Mesenchymal stem cell (in vitro differentiated cells and primary cell): ENCODE results near the gene KCNQ5.

ENCODE experiments used
- DNase-seq: peaks from one replicate; pipeline ENCODE4 v3.0.0-alpha.2; 2013
- H2AFZ ChIP-seq: one replicate; pipeline ENCODE4 v1.6.1; 2013; ENCODE audit warnings: low read depth, mild to moderate bottlenecking, control low read depth, inconsistent platforms, low read length, moderate library complexity
- H2AK5ac ChIP-seq: 2 replicates; pipeline ENCODE4 v1.6.1; 2013; ENCODE audit warnings: low read length, moderate library complexity, mild to moderate bottlenecking, inconsistent platforms; ENCODE audit not compliant: severe bottlenecking
- H2BK120ac ChIP-seq: one replicate; pipeline ENCODE4 v1.6.1; 2013; ENCODE audit warnings: low read depth, mild to moderate bottlenecking, inconsistent platforms, low read length, moderate library complexity
- H2BK12ac ChIP-seq, 2 experiments: one replicate each; pipeline ENCODE4 v1.6.1; 2013; ENCODE audit warnings: inconsistent platforms in 2 of 2, low read length in 2 of 2, mild to moderate bottlenecking in 2 of 2, moderate library complexity in 2 of 2, control low read depth in 1 of 2
- H2BK15ac ChIP-seq: one replicate; pipeline ENCODE4 v1.6.1; 2013; ENCODE audit warnings: mild to moderate bottlenecking, low read depth, inconsistent platforms; ENCODE audit not compliant: poor library complexity, severe bottlenecking
- H2BK5ac ChIP-seq: 2 replicates; pipeline ENCODE4 v1.6.1; 2013; ENCODE audit warnings: low read depth, mild to moderate bottlenecking, low read length, control low read depth, inconsistent platforms; ENCODE audit not compliant: poor library complexity, severe bottlenecking
- H3K14ac ChIP-seq, 2 experiments: one replicate each; pipeline ENCODE4 v1.6.1; 2013; ENCODE audit warnings: inconsistent platforms in 2 of 2, low read length in 2 of 2, control low read depth in 1 of 2, mild to moderate bottlenecking in 1 of 2, moderate library complexity in 1 of 2
- H3K18ac ChIP-seq, 2 experiments: one replicate each; pipeline ENCODE4 v1.6.1; 2013; ENCODE audit warnings: inconsistent platforms in 2 of 2, low read length in 2 of 2, control low read depth in 1 of 2, low read depth in 1 of 2, mild to moderate bottlenecking in 1 of 2
- H3K23ac ChIP-seq, 2 experiments: one replicate each; pipeline ENCODE4 v1.6.1; 2013; ENCODE audit warnings: inconsistent platforms in 2 of 2, low read length in 2 of 2, mild to moderate bottlenecking in 2 of 2, moderate library complexity in 2 of 2, control low read depth in 1 of 2
- H3K27ac ChIP-seq: 2 replicates; pipeline ENCODE4 v1.5.1; 2013; ENCODE audit warnings: mild to moderate bottlenecking, moderate library complexity, low read length, control low read depth, inconsistent platforms; ENCODE audit not compliant: poor library complexity, severe bottlenecking
- H3K27me3 ChIP-seq, 2 experiments: 2 replicates each; pipeline versions ENCODE4 v1.6.1 to v1.7.0; 2013; ENCODE audit warnings: low read length in 2 of 2, mild to moderate bottlenecking in 2 of 2, moderate library complexity in 2 of 2, control low read depth in 1 of 2, inconsistent platforms in 1 of 2; ENCODE audit not compliant: control insufficient read depth in 1 of 2, insufficient read depth in 1 of 2
- H3K36me3 ChIP-seq, 2 experiments: 2 replicates each; pipeline versions ENCODE4 v1.6.1 to v1.7.0; 2013; ENCODE audit warnings: low read length in 2 of 2, control low read depth in 1 of 2, inconsistent platforms in 1 of 2, low read depth in 1 of 2, mild to moderate bottlenecking in 1 of 2; ENCODE audit not compliant: insufficient read depth in 2 of 2, control insufficient read depth in 1 of 2
- H3K4ac ChIP-seq, 2 experiments: one replicate each; pipeline ENCODE4 v1.6.1; 2013; ENCODE audit warnings: inconsistent platforms in 2 of 2, low read length in 2 of 2, mild to moderate bottlenecking in 2 of 2, moderate library complexity in 2 of 2, control low read depth in 1 of 2, low read depth in 1 of 2
- H3K4me1 ChIP-seq: 2 replicates; pipeline ENCODE4 v1.6.1; 2013; ENCODE audit warnings: low read depth, low read length, control low read depth; ENCODE audit not compliant: control insufficient read depth, insufficient read depth
- H3K4me2 ChIP-seq: 2 replicates; pipeline ENCODE4 v1.6.1; 2013; ENCODE audit warnings: low read length, mild to moderate bottlenecking, inconsistent platforms; ENCODE audit not compliant: poor library complexity, severe bottlenecking
- H3K4me3 ChIP-seq, 2 experiments: 2 replicates each; pipeline versions ENCODE4 v1.5.1 to v1.7.0; 2013; ENCODE audit warnings: low read length in 2 of 2, mild to moderate bottlenecking in 2 of 2, control low read depth in 1 of 2, low read depth in 1 of 2; ENCODE audit not compliant: insufficient read depth in 1 of 2
- H3K79me1 ChIP-seq: replicated peaks from 2 replicates; pipeline ENCODE4 v1.6.1; 2013; ENCODE audit warnings: mild to moderate bottlenecking, control low read depth, low read length, inconsistent platforms; ENCODE audit not compliant: poor library complexity, severe bottlenecking
- H3K9ac ChIP-seq: 2 replicates; pipeline ENCODE4 v1.7.0; 2013; ENCODE audit warnings: mild to moderate bottlenecking, low read length, moderate library complexity
- H3K9me3 ChIP-seq: 2 replicates; pipeline ENCODE4 v1.7.0; 2013; ENCODE audit warnings: mild to moderate bottlenecking, low read length; ENCODE audit not compliant: control insufficient read depth
- H4K8ac ChIP-seq: one replicate; pipeline ENCODE4 v1.6.1; 2013; ENCODE audit warnings: inconsistent platforms, mild to moderate bottlenecking, low read length, moderate library complexity
- H4K91ac ChIP-seq: one replicate; pipeline ENCODE4 v1.6.1; 2013; ENCODE audit warnings: mild to moderate bottlenecking, low read length, inconsistent platforms
- WGBS: methylation state at CpG from one replicate; pipeline ENCODE4 v1.1.7; 2013; ENCODE audit warnings: mixed read lengths; 5-methylcytosine and 5-hydroxymethylcytosine counted together

Gene KCNQ5

GRCh38 chr6:72842140-72842539 lies 220.3 kb downstream of the KCNQ5 start:
- H3K18ac ChIP-seq = no peak overlapping the region
- no peaks in the 10 kb centered on the region for H3K79me1 ChIP-seq
- H2BK12ac ChIP-seq = no peak overlapping the region
- no peak overlapping the region for H2AFZ ChIP-seq
- H3K9me3 ChIP-seq = no peaks in the 10 kb centered on the region
- H3K14ac ChIP-seq = no peak overlapping the region
- no peak overlapping the region for H3K9ac ChIP-seq
- H2AK5ac ChIP-seq = no peak overlapping the region
- H3K36me3 ChIP-seq = no peaks in the 10 kb centered on the region
- H3K23ac ChIP-seq = no peak overlapping the region
- no peak overlapping the region for H2BK15ac ChIP-seq
- H2BK120ac ChIP-seq = no peak overlapping the region
- H4K91ac ChIP-seq = no peak overlapping the region
- DNase-seq = no peak
- H3K27me3 ChIP-seq = peaks cover 0 to 9% of the 10 kb centered on the region in 2 experiments
- no peaks in the 10 kb centered on the region for H3K4me1 ChIP-seq
- H3K4ac ChIP-seq = no peak overlapping the region
- 84% methylated on average over 4 of the region's 4 CpGs for WGBS
- H3K4me2 ChIP-seq = no peak overlapping the region
- no peak overlapping the region for H3K4me3 ChIP-seq
- H4K8ac ChIP-seq = no peak overlapping the region
- no peak overlapping the region for H2BK5ac ChIP-seq
- H3K27ac ChIP-seq = no peak overlapping the region

- no peak for DNase-seq
- no peaks in the 10 kb centered on the region for H3K79me1 ChIP-seq
- no peaks in the 10 kb centered on the region for H3K4me1 ChIP-seq
- WGBS = 28% methylated on average over 2 of the region's 4 CpGs
- H3K4me3 ChIP-seq = no peak overlapping the region
- H3K9me3 ChIP-seq = no peaks in the 10 kb centered on the region
- H3K4ac ChIP-seq = no peak overlapping the region
- H3K14ac ChIP-seq = no peak overlapping the region
- H2BK15ac ChIP-seq = no peak overlapping the region
- H3K4me2 ChIP-seq = no peak overlapping the region
- H4K8ac ChIP-seq = no peak overlapping the region
- no peak overlapping the region for H3K18ac ChIP-seq
- H4K91ac ChIP-seq = no peak overlapping the region
- no peak overlapping the region for H2BK12ac ChIP-seq
- no peak overlapping the region for H2AFZ ChIP-seq
- H2BK5ac ChIP-seq = no peak overlapping the region
- H3K27me3 ChIP-seq = peaks cover 0 to 9% of the 10 kb centered on the region in 2 experiments
- no peak overlapping the region for H3K27ac ChIP-seq
- no peak overlapping the region for H2BK120ac ChIP-seq
- no peaks in the 10 kb centered on the region for H3K36me3 ChIP-seq
- H3K23ac ChIP-seq = no peak overlapping the region
- H3K9ac ChIP-seq = no peak overlapping the region
- H2AK5ac ChIP-seq = no peak overlapping the region
Measured at GRCh38 chr6:72844614-72845013, 222.8 kb downstream of the KCNQ5 start.

- DNase-seq = no peak
- no peaks in the 10 kb centered on the region for H3K79me1 ChIP-seq
- H3K23ac ChIP-seq = no peak overlapping the region
- no peaks in the 10 kb centered on the region for H3K4me1 ChIP-seq
- no peak overlapping the region for H2AK5ac ChIP-seq
- no peak overlapping the region for H2AFZ ChIP-seq
- H2BK12ac ChIP-seq = no peak overlapping the region
- H3K9ac ChIP-seq = no peak overlapping the region
- no peak overlapping the region for H4K91ac ChIP-seq
- H2BK15ac ChIP-seq = no peak overlapping the region
- no peak overlapping the region for H3K27ac ChIP-seq
- H3K36me3 ChIP-seq = no peaks in the 10 kb centered on the region
- H3K9me3 ChIP-seq = no peaks in the 10 kb centered on the region
- no peak overlapping the region for H3K4ac ChIP-seq
- H3K27me3 ChIP-seq = no peaks in the 10 kb centered on the region
- H2BK5ac ChIP-seq = no peak overlapping the region
- no peak overlapping the region for H3K18ac ChIP-seq
- H3K4me2 ChIP-seq = no peak overlapping the region
- H3K14ac ChIP-seq = no peak overlapping the region
- no peak overlapping the region for H2BK120ac ChIP-seq
- H3K4me3 ChIP-seq = no peak overlapping the region
- H4K8ac ChIP-seq = no peak overlapping the region
Measured at GRCh38 chr6:72849346-72849745, 227.5 kb downstream of the KCNQ5 start.

- Histone ChIP-seq H3K9me3 (no peaks in the 10 kb centered on the region), H3K9ac (no peak overlapping the region), H3K27ac (no peak overlapping the region), H3K27me3 (no peaks in the 10 kb centered on the region), H2BK12ac (no peak overlapping the region), H3K18ac (no peak overlapping the region), H2AFZ (no peak overlapping the region), H3K23ac (no peak overlapping the region), H3K14ac (no peak overlapping the region), H3K4ac (no peak overlapping the region), H3K36me3 (no peaks in the 10 kb centered on the region), H3K4me2 (no peak overlapping the region), H2BK15ac (no peak overlapping the region), H2BK120ac (no peak overlapping the region), H4K8ac (no peak overlapping the region), H4K91ac (no peak overlapping the region), H3K4me1 (no peaks in the 10 kb centered on the region), H2AK5ac (no peak overlapping the region), H2BK5ac (no peak overlapping the region), H3K4me3 (no peak overlapping the region), H3K79me1 (no peaks in the 10 kb centered on the region)
- no peak for DNase-seq
- WGBS = 100% methylated on average over 2 of the region's 2 CpGs
Measured at GRCh38 chr6:72850040-72850439, 228.2 kb downstream of the KCNQ5 start.
